VCaP (cell line): ENCODE data around the gene IFNE.

Source experiments
- H3K27ac ChIP-seq: fragments of 450-650 bp; 2 replicates; pipeline ENCODE4 v1.5.1; 2017
- CTCF ChIP-seq: fragments of 450-650 bp; conservative IDR thresholded peaks from 2 replicates; pipeline ENCODE4 v1.5.1; 2017; ENCODE audit warnings: mild to moderate bottlenecking, moderate library complexity

IFNE gene

DNA sequence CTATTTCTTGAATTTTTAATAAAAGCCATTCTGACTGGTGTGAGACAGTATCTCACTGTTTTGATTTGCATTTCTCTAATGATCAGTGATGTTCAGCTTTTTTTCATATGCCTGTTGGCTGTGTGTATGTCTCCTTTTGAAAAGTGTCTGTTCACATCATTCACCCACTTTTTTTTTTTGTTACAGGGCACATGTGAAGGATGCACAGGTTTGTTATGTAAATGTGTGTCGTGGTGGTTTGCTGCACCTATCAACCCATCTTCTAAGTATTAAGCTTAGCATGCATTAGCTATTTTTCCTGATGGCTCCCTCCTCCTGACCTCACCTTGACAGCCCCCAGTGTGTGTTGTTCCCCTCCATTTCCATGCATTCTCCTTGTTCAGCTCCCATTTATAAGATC lies 39.3 kb upstream of the IFNE start:
- no peak for TF ChIP-seq CTCF
- no peak overlapping the region for H3K27ac ChIP-seq

DNA sequence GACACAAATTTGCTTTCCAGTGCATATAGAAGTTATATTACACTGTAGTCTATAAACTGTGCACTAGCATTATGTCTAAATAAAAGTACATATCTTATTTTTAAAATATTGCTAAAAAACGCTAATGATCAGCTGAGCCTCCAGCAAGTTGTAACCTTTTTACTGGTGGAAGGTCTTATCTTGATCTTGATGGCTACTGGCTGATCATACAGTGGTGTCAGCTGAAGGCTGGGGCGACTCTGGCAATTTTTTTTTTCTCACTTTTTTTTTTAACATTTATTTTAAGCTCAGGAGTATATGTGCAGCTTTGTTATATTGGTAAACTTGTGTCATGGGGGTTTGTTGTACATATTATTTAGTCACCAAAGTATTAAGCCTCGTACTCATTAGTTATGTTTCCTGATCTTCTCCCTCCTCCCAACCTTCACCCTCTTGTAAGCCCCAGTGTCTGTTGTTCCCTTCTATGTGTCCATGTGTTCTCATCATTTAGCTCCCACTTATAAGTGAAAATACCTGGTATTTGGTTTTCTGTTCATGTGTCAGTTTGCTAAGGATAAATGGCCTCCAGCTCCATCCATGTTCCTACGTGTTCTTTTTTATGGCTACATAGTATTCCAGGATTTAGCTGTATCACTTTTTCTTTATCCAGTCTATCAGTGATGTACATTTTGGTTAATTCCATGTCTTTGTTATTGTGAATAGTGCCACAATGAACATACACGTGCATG lies 38.6 kb upstream of the IFNE start:
- no peak overlapping the region for H3K27ac ChIP-seq

DNA sequence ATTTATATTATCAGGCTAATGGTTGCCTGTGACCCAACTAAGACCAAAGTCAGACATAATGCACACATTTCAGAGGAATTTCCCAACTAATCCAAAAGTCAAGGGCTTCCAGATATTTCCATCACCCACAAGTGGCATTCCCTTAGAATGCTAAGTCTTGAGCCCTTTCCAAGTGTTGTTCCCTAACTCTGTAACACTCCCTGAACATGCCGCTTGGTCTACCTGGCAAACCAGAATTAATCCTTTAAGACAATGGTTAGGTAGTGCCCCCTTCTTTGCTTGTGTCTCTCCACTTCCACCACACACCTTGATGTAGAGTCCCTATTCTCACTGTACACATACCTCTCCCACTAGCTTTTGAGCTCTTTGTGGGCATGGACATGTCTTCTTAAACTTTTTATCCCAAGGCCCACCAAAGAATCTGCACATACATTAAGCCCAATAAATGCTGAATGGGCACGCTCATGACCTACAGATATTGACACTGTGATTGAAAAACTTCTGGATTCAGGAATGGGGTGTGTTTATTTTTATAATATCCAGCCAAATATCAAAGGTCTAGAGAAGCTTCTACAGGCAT lies 37.8 kb upstream of the IFNE start:
- TF ChIP-seq CTCF: no peak
- no peak overlapping the region for H3K27ac ChIP-seq

More for the DNA sequence above, 38.6 kb upstream of the IFNE start:
- no peak for TF ChIP-seq CTCF

DNA sequence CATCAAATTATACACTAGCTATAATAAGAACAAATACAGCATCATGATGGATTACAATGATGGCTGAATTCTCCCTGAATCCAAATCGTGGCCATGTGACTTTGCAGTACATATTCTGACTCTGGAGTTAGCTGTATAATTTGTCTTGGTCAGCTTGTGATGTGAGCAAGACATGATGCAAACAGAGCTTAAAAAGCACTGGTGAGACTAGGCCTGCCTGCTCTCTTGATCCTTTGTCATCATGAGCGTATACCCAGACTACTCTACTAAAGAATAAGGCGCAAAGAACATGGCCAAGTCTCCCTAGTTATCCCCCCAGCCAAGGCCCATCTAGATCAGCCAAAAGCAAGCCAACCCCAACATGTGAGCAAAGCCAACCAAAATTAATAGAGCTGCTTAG lies 34.7 kb upstream of the IFNE start:
- no peak for TF ChIP-seq CTCF
- no peak overlapping the region for H3K27ac ChIP-seq

DNA sequence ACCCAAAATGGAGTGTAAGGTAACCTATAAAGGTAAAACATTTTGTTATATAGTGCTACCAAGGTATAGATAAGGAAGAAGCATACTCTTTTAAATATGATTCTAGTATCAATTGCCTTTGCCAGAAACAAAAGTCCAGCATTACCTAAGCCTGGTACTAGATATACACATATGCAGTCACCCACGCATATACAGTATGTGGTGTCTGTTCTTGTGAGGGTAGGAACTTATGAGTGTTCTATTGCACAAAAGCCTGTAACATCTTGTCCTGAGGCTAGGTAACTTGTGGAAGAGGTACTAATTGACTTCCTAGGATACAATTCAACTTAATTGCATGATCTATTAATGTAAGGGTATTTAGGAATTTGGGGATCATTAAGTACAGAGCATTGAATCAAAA lies 31.3 kb upstream of the IFNE start:
- TF ChIP-seq CTCF: no peak
- H3K27ac ChIP-seq: no peak overlapping the region

- no peak for TF ChIP-seq CTCF
- no peak overlapping the region for H3K27ac ChIP-seq
Observed at GRCh38 chr9:21510806-21511205, 28.7 kb upstream of the IFNE start.

DNA sequence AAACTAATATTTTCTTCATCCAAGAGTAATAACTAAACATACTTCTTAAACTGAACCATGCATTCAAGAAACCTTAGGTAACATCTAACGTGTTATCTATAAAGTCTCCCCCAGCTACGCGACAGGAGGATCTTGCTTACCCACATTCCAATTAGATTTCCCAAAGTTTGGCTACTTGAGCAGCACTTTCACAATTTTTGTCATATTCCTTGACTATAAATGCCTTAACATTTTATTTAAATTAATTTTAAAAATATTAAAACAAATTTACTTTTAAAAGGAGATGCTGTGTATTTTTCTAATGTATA lies 25.3 kb upstream of the IFNE start:
- TF ChIP-seq CTCF: no peak
- no peak overlapping the region for H3K27ac ChIP-seq
